Measurements from ENCODE around the gene RABEP2. TPM values are rescaled to one million over a fixed set of nuclear protein-coding genes. Genes with fewer than 3 reads are reported as not detected.
A peak's percentile ranks its signal among the peaks of the same experiment; 100 is the strongest.
"Not testable (repeated sequence)": the region's sequence is repeated elsewhere in the genome, so short reads cannot be mapped to it uniquely, and the experiment has no call there.

Gene RABEP2
- total RNA-seq, 1 experiment from 2014 or later, result 24.0 TPM

GRCh38 chr16:28936784-28937155 lies 11.7 kb upstream of the RABEP2 start:
- in situ Hi-C loops (cut with HindIII; ENCODE audit: low pct_unique_long_range_greater_than_20kb, low sequenced_read_pairs), result no loop called here
- DNase-seq (ENCODE audit: low read depth), result no peak

DNA sequence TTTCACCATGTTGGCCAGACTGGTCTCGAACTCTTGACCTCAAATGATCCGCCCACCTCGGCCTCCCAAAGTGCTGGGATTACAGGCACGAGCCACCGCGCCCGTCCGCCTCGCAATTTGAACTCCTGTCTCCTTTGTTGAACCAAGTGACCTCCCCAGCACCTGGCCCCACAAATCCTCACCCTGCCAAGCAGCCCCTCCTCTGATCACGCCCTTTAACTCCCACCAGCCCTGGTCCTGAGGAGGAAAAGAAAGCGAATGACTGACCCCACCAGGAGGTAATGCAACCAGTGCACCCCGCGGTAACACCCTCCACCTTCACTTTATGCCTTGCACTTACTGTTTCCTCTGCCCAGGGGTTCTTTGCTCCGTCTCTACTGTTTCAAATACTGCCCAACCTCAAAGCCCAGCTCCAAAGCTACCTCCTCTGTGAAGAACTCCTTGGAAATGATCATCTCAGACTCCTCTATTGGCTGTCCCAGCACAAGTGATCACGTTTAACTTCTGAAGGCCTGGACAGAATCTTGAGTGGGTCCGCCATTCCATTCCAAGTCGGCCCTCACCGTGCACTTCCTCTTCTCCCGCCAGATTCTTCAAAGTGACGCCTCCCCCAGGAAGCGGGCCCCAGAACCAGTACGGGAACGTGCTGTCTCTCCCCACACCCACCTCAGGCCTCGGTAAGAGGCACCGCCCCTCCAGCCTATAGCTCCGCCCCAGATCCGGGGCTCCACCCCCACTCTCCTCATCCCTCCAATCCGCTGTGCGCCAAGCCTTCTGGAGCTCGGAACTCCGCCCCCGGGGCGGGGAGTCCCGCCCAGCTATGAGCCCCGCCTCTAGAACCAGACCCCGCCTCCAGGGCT lies 11.1 kb upstream of the RABEP2 start:
- in situ Hi-C loops (cut with HindIII; ENCODE audit: low pct_unique_long_range_greater_than_20kb, low sequenced_read_pairs), result no loop called here
- DNase-seq (ENCODE audit: low read depth), result peak; percentile 81

- in situ Hi-C loops (cut with HindIII; ENCODE audit: low pct_unique_long_range_greater_than_20kb, low sequenced_read_pairs), result no loop called here
- no peak for DNase-seq (ENCODE audit: low read depth)
These were observed 10.3 kb upstream of the RABEP2 start for GRCh38 chr16:28935346-28935745.

- in situ Hi-C loops (cut with HindIII; ENCODE audit: low pct_unique_long_range_greater_than_20kb, low sequenced_read_pairs), result no loop called here
- no peak for DNase-seq (ENCODE audit: low read depth)
These were observed 8.1 kb upstream of the RABEP2 start for GRCh38 chr16:28933171-28933570.

GRCh38 chr16:28932339-28933141 lies 7.5 kb upstream of the RABEP2 start:
- in situ Hi-C loops (cut with HindIII; ENCODE audit: low pct_unique_long_range_greater_than_20kb, low sequenced_read_pairs), result no loop called here
- DNase-seq (ENCODE audit: low read depth), result no peak

DNA sequence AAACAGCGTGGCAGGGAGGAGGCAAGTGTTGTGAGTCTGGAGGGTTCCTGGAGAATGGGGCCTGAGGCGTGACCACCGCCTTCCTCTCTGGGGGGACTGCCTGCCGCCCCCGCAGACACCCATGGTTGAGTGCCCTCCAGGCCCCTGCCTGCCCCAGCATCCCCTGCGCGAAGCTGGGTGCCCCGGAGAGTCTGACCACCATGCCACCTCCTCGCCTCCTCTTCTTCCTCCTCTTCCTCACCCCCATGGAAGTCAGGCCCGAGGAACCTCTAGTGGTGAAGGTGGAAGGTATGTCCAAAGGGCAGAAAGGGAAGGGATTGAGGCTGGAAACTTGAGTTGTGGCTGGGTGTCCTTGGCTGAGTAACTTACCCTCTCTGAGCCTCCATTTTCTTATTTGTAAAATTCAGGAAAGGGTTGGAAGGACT lies 6.8 kb upstream of the RABEP2 start, which contains the start of gene CD19:
CD19 (plus strand) TSS at position 171 of the 425 bp plus-strand sequence; CDS start at position 201, 30 bp downstream.
- in situ Hi-C loops (cut with HindIII; ENCODE audit: low pct_unique_long_range_greater_than_20kb, low sequenced_read_pairs), result no loop called here
- DNase-seq (ENCODE audit: low read depth), result no peak

GRCh38 chr16:28930652-28931051 lies 5.6 kb upstream of the RABEP2 start:
- no peak for DNase-seq (ENCODE audit: low read depth)
- in situ Hi-C loops (cut with HindIII; ENCODE audit: low pct_unique_long_range_greater_than_20kb, low sequenced_read_pairs), result no loop called here

DNA sequence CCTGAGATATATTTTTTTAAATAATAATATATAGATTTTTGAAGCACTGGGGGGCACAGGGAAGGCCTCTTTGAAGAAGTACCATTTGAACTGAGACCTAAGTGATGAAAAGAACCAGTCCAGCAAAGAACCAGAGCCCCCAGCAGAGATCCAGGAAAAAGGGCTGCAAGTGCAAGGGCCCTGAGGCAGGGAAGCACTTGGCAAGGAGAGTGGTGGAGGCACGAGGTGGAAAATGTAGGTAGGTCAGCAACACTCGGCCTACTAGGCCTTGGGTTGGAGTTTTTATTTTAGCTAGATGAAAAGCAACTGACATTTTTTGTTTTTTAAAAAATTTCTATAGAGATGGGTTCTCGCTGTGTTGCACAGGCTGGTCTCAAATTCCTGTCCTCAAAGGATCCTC lies 5.2 kb upstream of the RABEP2 start:
- in situ Hi-C loops (cut with HindIII; ENCODE audit: low pct_unique_long_range_greater_than_20kb, low sequenced_read_pairs), result no loop called here
- no peak for DNase-seq (ENCODE audit: low read depth)

DNA sequence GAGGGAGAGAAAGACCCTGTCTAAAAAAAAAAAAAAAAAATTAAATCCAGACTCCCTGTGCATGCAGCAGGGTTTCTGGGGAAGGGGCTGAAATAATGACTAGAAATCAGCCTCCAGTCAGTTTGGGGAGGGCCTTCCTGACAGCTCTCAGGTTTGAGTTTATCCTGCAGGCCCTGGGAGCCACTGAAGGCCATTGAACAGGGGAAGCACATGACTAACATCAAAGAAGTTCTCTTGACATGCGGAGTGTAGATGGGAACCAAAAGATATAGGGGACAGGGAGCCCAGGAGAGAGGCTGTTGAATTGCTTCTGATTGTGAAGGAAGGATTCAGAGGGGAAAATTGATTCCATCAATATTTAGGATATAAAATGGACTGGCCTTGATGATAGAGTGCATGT lies 2.8 kb upstream of the RABEP2 start:
- in situ Hi-C loops (cut with HindIII; ENCODE audit: low pct_unique_long_range_greater_than_20kb, low sequenced_read_pairs), result no loop called here
- no peak for DNase-seq (ENCODE audit: low read depth)

GRCh38 chr16:28926284-28926683 lies 1.2 kb upstream of the RABEP2 start:
- in situ Hi-C loops (cut with HindIII; ENCODE audit: low pct_unique_long_range_greater_than_20kb, low sequenced_read_pairs); DNase-seq (ENCODE audit: low read depth): not testable (repeated sequence)

GRCh38 chr16:28925386-28926228 lies 569 bp upstream of the RABEP2 start:
- in situ Hi-C loops (cut with HindIII; ENCODE audit: low pct_unique_long_range_greater_than_20kb, low sequenced_read_pairs), result no loop called here
- DNase-seq (ENCODE audit: low read depth), result peak; percentile 86

GRCh38 chr16:28924399-28924761 lies 658 bp downstream of the RABEP2 start:
- in situ Hi-C loops (cut with HindIII; ENCODE audit: low pct_unique_long_range_greater_than_20kb, low sequenced_read_pairs), result no loop called here
- DNase-seq (ENCODE audit: low read depth), result peak; percentile 10

- DNase-seq (ENCODE audit: low read depth), result no peak
- in situ Hi-C loops (cut with HindIII; ENCODE audit: low pct_unique_long_range_greater_than_20kb, low sequenced_read_pairs), result no loop called here
These were observed 1.2 kb downstream of the RABEP2 start for GRCh38 chr16:28923652-28924398.

- in situ Hi-C loops (cut with HindIII; ENCODE audit: low pct_unique_long_range_greater_than_20kb, low sequenced_read_pairs), result no loop called here
- no peak for DNase-seq (ENCODE audit: low read depth)
These were observed 1.8 kb downstream of the RABEP2 start for GRCh38 chr16:28923231-28923587.

DNA sequence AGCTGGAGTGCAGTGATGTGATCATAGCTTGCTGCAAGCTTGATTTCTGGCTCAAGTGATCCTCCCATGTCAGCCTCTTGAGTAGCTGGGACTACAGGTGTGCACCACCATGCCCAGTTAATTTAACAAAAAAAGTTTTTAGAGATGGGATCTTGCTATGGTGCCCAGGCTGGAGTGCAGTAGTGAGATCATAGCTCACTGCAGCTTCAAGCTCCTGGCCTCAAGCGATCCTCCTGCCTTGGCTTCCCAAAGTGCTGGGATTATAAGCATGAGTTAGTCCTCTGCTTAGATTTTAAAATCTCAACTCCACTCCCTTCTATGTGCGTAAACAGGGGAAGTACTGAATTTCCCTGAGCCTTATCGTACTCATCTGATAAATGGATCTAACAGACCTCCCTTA lies 6.3 kb downstream of the RABEP2 start:
- no peak for DNase-seq (ENCODE audit: low read depth)
- in situ Hi-C loops (cut with HindIII; ENCODE audit: low pct_unique_long_range_greater_than_20kb, low sequenced_read_pairs), result no loop called here

- in situ Hi-C loops (cut with HindIII; ENCODE audit: low pct_unique_long_range_greater_than_20kb, low sequenced_read_pairs), result no loop called here
- DNase-seq (ENCODE audit: low read depth), result no peak
These were observed 7.9 kb downstream of the RABEP2 start for GRCh38 chr16:28917095-28917494.

DNA sequence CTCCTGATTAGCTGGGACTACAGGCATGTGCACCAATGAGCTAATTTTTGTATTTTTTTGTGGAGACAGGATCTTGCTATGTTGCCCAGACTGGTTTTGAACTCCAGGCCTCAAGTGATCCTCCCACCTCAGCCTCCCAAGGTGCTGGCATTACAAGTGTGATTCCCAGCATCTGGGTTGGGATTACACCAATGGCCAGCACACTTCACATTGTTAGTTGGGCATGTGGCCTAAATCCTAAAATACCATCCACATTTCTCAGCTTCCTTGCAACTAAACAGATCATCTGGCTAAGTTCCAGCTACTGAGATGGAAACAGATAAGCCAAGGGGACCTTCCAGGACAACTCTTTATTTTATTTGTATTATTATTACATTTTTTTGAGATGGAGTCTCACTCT lies 9.9 kb downstream of the RABEP2 start:
- no peak for DNase-seq (ENCODE audit: low read depth)

More for the DNA sequence above, 9.9 kb downstream of the RABEP2 start:
- in situ Hi-C loops (cut with HindIII; ENCODE audit: low pct_unique_long_range_greater_than_20kb, low sequenced_read_pairs), result no loop called here

Data from Caki2 (cell line).